NCI-H510A (cell line): Measurements from ENCODE around the gene AUH.

Experiments
- DNase-seq: peaks from one replicate; lab custom pipeline; 2025; lab: John Stamatoyannopoulos, UW

The AUH gene

DNA sequence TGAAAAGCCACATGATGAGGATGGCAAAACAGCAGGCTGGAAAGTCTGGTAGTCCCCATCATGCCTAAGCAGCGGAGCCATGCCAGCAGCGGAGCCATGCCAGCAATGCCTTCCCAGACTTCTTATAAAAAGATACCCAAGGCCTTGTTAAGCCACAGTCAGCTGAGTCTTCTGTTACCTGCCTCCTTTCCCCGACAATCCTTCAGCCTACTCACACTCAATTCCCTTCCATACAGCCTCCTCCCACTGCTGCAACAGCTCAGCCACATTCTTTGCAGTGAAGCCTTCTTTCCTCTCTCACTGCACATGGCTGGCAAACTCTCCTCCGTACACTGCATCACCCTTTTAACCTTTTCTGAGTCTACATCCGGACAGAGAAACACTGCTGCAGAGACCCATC, 114.9 kb downstream of the AUH start:
- no peak for DNase-seq

DNA sequence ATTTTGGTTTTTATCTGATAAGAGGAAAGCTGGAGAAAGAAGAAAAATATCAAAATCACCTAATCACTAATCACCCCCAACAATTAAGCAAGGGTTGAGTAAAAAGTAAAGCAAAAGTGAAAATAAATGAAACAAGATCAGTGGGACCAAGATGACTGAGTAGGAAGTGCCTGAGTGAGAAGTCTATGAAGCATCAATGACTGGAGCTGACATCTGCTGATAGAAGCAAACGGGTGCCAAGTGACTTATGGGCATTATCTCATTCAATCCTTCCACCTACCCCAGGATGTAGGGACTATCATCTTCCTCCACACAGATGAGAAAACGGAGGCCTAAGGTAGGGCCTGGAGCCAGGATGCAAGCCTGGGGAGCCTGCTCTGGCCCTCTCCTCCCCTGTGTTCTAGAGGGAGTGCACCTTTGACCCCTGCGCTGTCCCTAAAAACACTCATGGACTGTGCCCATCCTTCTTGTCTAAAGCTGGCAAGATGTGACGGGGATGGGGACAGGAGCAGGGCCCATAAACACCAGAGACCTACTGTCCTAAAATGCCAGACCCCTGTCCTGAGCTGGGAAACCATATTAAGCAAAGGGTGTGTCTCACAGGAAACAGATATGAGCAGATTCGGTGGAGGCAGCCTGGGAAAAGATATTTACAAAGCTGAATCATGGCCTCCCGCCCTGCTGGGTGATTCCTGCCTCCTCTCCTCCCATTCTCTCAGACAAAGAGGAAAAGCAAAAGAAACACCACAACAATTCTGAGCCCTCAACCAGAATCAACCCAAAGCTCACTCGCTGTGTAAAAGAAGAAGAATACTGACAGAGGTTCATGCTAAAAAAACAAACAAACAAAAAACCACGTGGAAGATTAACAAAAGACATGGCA, 116.0 kb downstream of the AUH start:
- no peak for DNase-seq

DNA sequence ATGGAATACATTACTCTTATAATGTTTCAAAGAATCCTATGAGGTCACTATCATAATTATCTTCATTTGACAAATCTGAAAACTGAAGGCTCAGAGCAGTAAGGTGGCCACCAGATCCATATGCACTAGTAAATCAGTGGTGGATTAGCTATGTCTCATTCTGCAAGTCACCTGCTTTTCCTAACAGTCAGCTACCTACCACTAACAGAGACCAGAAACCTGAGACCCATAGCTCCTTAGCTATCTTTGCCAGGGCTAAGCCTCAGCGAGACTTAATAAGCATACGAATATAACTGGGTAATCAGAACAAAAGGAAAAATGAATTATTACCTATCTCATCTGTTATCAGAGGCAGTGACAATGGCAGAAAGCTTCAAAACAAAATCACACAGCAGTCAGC, 118.7 kb downstream of the AUH start:
- no peak for DNase-seq

DNA sequence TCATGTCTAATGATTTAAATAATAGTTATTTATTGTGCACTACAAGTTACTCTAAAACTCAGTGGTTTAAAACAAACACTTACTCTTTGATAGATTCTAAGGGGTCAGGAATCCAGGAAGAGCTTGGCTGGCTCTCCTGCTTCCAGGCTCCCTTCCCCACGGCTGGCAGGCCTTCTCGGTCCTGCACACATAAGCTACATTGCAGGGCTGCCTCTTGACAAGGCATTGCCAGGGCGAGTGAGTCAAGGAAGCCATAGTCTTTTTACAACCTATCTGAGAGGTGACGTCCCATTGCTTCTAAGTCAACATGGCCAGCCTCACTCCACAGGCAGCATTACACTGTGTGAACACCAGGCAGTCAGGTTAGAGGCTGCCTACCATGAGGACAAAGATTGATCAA, 119.8 kb downstream of the AUH start:
- peak; percentile 55 for DNase-seq

DNA sequence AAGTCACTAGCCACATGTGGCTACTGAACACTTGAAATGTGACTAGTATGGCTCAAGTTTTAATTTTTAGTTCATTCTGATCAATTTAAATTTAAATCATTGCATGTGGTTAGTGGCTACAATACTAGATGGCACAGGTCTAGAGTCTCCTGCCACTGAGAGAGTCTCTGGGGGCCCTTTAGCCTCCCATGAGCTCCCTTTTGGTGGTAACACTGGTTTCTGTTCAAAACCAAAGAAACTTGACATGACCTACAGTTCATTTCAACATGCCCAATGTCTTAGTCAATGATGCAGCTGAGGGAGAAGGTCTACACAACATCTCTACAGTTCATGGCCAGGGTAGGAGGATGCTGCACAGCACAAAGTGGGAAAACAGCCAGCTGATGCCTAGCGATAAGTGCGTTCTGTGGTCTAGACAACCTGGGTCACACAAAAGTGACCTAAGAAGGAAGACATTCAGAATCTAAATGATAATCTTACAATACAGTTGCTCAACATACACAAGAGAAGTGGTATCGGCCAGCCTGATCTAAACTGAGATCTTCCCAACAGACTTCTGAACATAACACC, 121.0 kb downstream of the AUH start:
- no peak for DNase-seq

DNA sequence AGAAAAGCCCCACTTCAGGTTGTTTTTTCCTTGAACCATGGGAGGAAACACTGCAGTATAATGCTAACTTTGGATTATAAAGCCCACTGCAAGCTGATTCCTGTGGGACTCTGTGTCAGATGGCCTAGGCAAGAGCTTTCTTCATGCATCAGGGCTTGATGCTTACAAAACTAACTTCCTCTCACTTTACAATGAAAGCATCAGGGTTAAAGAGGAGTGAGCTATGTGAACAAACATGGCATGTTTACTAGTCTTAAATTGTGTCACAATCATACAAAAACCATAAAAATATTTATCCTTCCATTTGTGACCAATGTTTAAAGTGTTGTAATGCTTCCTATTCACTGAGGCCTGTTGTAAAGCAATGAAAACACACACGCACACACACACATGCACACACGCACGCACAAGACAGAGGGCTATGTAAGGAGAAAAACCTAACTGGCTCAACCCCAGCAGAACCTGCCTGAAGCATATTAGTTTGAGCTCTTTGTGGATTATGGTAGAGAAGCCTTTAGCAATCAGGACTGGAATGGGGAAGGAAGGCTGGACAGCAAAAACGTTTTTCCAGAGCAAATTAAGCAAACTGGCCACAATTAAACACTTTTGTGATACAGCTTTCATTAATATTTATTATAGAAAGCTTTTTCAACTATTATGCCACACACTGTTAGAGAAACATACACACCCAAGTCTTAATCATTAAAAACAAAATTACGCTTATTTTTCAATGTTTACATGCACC, 122.2 kb downstream of the AUH start:
- DNase-seq: no peak

DNA sequence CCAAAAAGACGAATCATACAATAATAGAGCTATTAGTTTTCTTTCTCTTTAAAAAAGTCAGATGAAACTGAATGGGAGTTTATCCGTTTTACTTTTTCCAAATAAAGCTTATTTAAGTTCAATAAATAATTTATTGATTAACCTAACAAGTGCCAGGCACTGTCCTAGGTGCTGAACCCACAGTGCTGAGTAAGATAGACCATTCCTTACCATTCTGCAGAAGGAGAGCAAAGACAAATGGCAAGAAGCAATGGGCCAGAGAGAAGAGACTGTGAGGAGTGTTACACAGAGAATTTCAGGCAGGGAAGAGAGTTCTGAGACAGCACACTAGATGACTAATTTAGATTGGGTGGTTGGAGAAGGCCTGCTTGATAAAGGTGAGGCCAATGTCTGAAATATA, 127.2 kb downstream of the AUH start:
- DNase-seq: no peak

DNA sequence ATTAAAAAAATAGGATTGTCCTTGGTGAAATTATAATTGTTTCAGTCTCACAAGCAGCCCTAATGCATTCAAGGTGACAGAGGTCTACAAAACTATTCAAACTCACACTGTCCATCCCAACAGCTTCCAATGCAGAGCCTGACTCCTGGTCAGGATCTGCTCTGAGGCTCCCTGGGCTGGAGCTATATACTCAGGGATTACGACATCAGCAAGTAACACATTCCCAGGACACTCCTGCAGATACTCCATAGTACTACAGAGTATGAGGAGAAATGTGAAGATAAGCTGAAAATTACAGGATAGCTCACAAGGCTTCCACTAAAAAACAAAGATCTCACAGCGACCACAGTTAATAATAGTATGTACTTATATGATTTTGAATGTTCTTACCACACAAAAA, 130.1 kb downstream of the AUH start:
- no peak for DNase-seq

DNA sequence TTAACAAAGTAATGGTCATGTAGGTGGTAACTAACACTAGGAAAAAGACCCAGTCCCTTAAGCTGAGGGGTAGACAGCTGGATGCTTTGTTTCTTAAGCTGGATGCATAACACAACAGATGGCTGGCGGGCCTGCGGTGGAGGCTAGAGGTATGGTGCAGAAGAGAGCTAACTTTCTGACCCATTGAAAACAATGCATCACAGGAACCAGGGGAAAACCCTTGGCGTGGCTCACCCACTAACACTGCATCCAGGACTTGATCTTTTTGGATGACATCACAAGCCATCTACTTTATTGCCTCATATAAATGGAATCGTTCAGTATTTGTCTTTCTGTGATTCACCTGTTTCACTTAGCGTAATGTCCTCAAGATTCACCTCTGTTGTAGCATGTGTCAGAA, 138.7 kb downstream of the AUH start:
- DNase-seq: no peak

DNA sequence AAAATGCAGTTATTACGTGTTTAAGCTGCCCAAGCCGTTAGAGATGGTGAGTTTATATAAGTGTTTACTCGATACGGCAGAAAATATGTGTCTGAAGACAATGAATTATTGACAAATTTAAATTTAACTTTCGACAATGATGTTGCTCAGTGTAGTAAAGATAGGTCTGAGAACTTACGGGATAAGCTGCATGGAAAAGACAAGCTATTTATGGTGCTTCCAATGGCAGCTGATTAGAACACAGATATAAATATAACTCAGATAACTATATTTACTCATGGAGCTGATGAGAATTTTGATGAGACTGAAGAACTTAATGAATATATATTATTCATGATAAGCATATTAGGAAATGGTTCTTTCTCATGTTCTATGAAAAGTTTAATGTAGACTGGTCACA, 139.3 kb downstream of the AUH start:
- DNase-seq: no peak

DNA sequence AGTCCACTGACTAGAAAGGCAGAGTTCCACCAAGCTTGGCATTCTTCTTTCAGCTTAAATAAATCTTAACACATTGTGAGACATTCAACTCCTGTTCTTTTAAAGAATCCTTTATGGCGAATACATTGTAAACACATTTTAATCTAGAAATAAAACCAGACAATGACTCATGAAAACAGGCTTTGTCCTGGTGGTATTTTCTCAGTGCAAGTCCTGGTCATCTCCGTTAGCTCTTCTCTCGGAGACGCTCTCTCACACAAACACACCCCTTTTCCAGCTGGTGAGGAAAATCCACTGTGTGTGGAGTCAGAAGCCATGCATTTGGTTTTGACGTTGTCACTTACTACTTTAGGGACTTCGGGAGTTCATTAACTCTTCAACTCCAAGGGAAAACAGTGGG, 140.4 kb downstream of the AUH start:
- no peak for DNase-seq

DNA sequence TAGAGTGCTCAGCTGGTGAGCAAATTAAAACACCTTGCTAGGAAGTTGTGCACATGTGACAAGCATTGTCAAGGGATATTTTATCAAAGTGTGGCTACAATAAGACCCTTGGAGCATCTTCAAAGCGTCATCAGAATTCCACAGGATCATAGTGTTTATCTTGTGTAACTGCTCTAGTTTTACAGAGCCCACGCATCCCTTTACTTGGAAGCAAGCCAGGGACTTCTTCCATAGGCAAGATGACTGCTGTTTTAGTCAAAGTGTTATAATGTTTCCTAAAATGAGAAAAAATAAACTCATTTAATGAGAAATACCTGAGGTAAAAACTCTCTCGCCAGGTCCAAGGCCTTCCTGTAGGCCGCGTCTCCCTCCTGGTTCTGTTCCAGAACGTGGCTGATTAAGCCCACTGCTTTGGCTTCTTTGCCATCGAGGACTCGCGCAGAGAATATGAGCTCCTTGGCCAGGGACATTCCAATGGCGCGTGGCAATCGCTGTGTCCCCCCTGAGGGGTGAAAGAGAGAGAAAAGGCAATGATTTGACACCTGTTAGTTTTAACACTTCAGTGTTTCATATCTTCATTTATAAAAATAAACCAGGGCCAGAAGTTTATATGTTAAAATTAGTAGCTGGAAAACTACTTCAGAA, 141.1 kb downstream of the AUH start:
- DNase-seq: no peak

DNA sequence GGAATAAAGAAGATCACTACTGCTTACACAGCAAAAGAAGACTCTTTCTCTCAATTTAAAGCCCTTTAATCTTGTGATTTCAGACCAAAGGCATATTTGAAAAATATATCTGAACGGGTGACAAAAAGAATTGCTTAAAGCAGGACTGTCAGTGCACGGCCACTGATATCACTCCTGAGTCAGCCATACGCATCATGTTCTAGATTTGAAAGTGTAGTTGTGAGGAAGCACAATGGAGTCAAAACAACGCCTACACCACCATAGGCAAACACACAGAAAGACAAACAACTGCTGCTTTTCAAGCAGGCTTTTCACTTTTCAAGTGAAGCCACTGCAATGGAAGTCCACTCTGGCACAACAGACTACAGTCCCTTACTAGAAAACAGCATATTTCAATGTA, 141.7 kb downstream of the AUH start:
- DNase-seq: no peak

DNA sequence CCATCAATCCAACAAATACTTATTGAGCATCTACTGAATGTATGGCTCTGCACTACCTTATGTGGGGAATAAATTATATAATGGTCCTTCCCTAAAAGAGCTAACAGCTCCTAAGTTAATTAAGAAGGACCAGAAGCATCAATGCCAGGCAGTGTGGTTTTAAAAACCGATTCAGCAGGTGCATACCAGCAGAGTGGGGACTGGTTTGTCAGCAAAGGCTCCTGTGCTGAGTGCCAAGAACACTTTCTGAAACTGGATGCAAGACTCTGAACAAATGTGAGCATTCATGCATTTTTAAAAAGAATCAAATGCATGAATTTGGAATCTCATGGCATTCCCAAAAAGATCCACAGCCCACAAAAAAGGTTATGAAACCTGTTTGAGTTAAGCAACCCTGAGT, 142.2 kb downstream of the AUH start:
- DNase-seq: no peak

DNA sequence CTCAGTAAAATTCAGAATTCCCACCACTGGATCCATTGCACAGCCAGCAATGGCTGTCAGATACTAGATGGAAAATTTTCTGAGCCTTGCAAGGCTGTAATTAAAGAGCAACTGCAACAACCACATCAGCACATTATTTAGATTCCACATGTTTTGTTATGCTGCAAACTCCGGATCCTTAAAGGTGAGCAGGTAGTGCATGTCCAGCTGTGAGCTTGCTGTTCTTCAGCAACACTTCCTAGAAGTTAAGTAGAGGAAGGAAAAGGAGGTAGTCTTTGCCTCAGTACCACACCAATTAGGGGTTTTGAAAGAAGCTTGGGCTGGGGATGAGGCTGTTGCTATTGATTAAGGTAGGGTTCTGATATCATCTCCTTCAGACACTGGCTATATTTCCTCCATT, 144.3 kb downstream of the AUH start:
- no peak for DNase-seq

DNA sequence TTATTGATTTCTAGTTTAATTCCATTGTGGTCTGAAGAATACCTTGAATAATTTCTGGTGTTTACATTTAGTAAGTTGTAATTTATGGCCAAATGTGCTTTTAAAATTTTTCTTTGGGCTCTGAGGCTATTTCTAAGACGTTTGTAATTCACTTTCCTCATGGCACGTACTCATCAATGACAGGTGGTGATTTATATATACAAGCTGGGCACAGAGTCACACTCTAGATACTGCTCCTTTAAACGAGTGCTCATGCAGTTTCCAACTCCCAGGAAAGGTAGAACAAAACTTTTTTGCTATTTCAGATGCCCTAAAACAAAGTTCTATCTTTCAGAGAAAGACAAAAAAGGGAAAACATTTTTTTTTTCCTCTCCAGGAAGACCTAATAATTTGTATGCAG, 146.9 kb downstream of the AUH start:
- DNase-seq: no peak

DNA sequence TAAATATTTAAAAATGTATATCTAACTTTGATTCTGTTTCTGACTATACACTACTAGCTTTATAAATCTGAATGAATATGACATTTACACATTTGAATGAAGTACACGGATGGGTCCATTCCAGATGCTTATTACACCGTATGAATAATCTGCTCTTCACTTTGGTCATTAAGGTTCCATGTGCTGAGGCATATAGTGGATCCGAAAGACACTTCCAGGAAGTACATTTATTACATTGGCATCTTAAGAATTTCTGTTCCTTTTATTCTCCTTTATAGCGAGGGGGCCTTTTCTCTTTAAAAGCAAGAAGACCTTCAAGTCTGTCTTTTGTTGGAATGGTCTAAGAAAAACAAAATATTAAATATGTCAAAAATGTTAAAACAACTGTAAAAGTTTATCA, 147.6 kb downstream of the AUH start:
- DNase-seq: no peak

DNA sequence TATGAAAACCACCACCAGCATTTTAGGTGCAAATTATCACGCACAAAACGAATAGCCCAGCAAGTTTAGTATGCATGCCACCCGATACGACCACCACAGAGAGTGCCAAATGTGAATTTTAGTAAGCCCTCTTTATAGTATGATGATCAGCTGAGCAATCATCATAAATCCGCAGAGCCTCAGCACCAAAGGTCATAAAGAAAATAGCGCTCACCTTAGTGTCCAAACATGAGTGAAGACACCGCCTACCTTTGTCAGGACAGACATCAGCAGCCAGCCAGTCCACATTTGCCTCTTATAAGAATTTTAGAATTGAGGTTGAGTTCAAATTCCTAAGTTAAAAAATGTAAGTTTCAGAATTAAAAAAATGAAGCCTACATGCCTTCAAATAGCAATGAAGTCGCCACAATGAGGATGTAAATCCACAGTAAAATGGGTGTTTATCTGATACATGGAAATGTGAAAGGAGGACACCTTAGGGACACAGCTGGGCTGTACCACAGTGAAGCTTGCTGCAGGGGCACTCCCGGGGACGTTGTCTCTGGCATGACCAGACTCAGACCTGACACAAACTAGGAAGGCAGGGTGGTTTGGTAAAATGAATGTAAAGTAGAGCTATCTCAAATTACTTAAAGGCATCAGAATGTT, 149.0 kb downstream of the AUH start:
- no peak for DNase-seq

DNA sequence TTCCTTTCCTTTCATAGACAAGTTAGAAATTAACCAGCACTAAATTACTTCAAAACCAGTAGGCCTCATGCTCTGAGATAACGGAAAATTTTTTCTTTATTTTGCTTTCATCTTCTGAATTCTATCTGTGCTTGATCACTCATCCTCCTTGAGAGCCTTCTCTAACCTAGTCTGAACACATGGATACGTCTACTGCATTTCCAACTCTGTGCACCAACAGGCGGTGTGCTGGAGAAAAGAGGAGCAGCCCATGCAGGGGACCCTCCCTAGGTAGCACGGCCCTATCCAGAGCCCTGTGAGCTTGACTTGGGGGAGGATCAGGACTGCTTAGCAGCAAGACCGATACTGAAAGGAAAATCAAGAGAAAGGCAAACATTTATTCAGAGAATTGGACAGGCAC, 149.8 kb downstream of the AUH start:
- DNase-seq: no peak

DNA sequence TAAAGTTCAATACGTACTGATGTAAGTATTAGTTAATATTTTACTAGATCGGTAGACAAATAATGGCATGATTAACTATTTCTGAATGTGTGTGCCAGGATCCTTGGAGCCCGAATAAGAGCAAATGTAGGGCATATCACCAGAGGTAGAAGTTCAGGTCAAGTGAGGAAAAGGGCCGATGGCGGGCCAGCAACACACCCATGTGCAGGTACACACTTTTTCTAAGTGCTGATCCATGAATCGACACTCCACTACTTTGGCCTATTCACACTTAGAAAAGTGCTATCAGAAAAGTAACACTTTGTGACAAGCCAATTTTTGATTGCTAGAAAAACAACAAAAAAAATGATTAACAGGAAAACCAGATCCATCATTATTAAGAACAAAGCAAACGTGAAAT, 150.3 kb downstream of the AUH start:
- DNase-seq: no peak

DNA sequence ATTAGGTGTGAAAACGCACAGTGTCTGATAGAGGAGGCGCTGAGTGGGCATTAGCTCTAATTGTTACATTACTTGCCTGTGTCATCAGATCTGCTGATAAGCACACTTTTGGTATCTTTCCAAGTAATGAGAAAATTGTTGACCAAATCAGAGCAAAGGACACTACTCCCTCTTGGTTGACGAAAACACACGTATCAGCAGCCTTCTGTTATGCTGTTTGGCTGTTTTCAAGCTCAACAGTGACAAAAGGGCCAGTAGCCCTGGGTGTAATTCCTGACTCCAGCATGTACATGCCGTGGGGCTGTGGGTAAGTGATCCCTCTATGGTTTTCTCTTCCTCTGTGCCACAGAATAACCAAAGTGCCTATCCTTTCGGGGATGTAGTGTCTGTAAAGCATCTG, 151.4 kb downstream of the AUH start:
- DNase-seq: no peak

DNA sequence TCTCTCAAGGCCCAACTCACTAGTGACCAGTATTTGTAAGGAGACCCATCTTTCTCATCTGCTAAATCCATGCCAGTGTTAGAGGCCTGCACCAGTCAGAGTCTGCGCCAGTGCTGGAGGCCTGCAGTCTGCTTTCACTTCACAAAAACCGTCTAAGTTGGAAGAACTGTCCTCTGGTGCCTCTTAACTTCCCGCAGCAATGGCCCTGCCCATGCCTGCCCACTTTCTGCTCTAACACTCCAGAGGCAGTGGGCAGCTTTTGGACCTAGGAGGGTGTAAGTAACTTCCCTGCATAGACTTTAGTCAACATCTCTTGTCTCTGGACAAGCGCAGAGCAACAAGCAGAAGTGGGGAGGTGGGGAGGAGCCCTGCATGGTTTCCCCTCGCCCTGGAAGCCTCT, 152.9 kb downstream of the AUH start:
- DNase-seq: no peak
